Lung (tissue), 12 donors: ENCODE data around the gene VWA5B1. TPM values are rescaled to one million over a fixed set of nuclear protein-coding genes. Genes with fewer than 3 reads are reported as not detected.

ENCODE experiments used
- ATAC-seq: fragments of 200-7000 bp; cut with Tn5 transposase; one replicate; pipeline ENCODE4 v1.9.1; 2020; ENCODE audit warnings: moderate number of reproducible peaks; ENCODE audit not compliant: insufficient read depth, low FRiP score
- DNase-seq, 3 donors: peaks; one replicate each; pipeline ENCODE4 v3.0.0-alpha.2; 2013 to 2017
- H3K27ac ChIP-seq, 2 donors: one replicate each; pipeline ENCODE4 v1.5.1; 2013; ENCODE audit warnings: mild to moderate bottlenecking in 2 of 2, moderate library complexity in 2 of 2, control low read depth in 1 of 2, inconsistent platforms in 1 of 2, low read depth in 1 of 2, low read length in 1 of 2
- H3K27me3 ChIP-seq, 3 donors: one replicate each; pipeline ENCODE4 v1.5.1; 2013; ENCODE audit warnings: low read length in 2 of 3; ENCODE audit not compliant: control insufficient read depth in 3 of 3, insufficient read depth in 3 of 3
- H3K36me3 ChIP-seq, 4 donors: one replicate each; pipeline ENCODE4 v1.5.1; 2013; ENCODE audit warnings: low read length in 4 of 4, mild to moderate bottlenecking in 1 of 4, moderate library complexity in 1 of 4; ENCODE audit not compliant: control insufficient read depth in 4 of 4, insufficient read depth in 4 of 4
- H3K4me1 ChIP-seq, 5 donors: one replicate each; pipeline ENCODE4 v1.5.1; 2013; ENCODE audit warnings: low read length in 5 of 5, mild to moderate bottlenecking in 2 of 5, moderate library complexity in 1 of 5; ENCODE audit not compliant: control insufficient read depth in 5 of 5, insufficient read depth in 5 of 5
- H3K4me3 ChIP-seq: one replicate; pipeline ENCODE4 v1.5.1; 2013; ENCODE audit warnings: mild to moderate bottlenecking, control low read depth, moderate library complexity
- H3K9ac ChIP-seq, 2 donors: one replicate each; pipeline ENCODE4 v1.5.1; 2013; ENCODE audit warnings: low read length in 2 of 2, control low read depth in 1 of 2; ENCODE audit not compliant: insufficient read depth in 1 of 2
- H3K9me3 ChIP-seq, 4 donors: one replicate each; pipeline ENCODE4 v1.5.1; 2013; ENCODE audit warnings: low read length in 3 of 4, mild to moderate bottlenecking in 1 of 4, moderate library complexity in 1 of 4; ENCODE audit not compliant: control insufficient read depth in 4 of 4, insufficient read depth in 3 of 4
- CTCF ChIP-seq: IDR thresholded peaks from 2 replicates; pipeline ENCODE4 v1.5.1; 2012; ENCODE audit warnings: mild to moderate bottlenecking; ENCODE audit errors: control extremely low read depth, extremely low read depth
- WGBS, 2 donors: extraction: QIAGEN DNeasy Blood & Tissue Kit; methylation state at CpG; one replicate each; pipeline ENCODE4 v1.1.7; 2013; 5-methylcytosine and 5-hydroxymethylcytosine counted together
- polyA plus RNA-seq, 2 donors: library from polyadenylated mRNA; stranded (reverse); fragments of 200-250 nt; gene quantifications; one replicate each; pipeline ENCODE4 v1.2.1, GENCODE V29; 2013
- total RNA-seq, 2 donors: library from RNA; depleted of rRNA in 1 of 2; stranded (reverse); fragments of >200 nt in 1 of 2; gene quantifications; one replicate each; pipeline ENCODE4 v1.2.1, GENCODE V29; 2014 to 2021
- donor health status: control.
- donor health status: control.
- donor health status: Bipolar disorder and iron deficiency.
- donor health status: healthy.
- donor health status: DM: yes; HTN: yes; CAD: no.

VWA5B1 gene
- total and polyA plus RNA-seq, 4 donors = 0.02 to 0.40 (median 0.26) TPM

- Histone ChIP-seq H3K9ac (no peak overlapping the region), H3K9me3 (no peaks in the 10 kb centered on the region), H3K27ac (no peak overlapping the region), H3K4me1 (peaks cover 0 to 20% (median 0%) of the 10 kb centered on the region in 5 donors), H3K4me3 (no peak overlapping the region), H3K27me3 (no peaks in the 10 kb centered on the region), H3K36me3 (no peaks in the 10 kb centered on the region)
- DNase-seq = peak; percentile 69 to 79 (median 73)
- no peak for TF ChIP-seq CTCF
- no peak for ATAC-seq
- 48 to 67% methylated on average over 4 of the region's 4 CpGs for WGBS, 2 donors
Observed at GRCh38 chr1:20265250-20265649, 25.4 kb upstream of the VWA5B1 start.

- Histone ChIP-seq H3K4me1 (peaks cover 0 to 19% (median 0%) of the 10 kb centered on the region in 5 donors), H3K4me3 (no peak overlapping the region), H3K27me3 (no peaks in the 10 kb centered on the region), H3K36me3 (no peaks in the 10 kb centered on the region), H3K9ac (no peak overlapping the region), H3K9me3 (no peaks in the 10 kb centered on the region), H3K27ac (no peak overlapping the region)
- TF ChIP-seq CTCF = no peak
- DNase-seq = no peak
- ATAC-seq = no peak
- WGBS, 2 donors = 72 to 77% methylated on average over 8 of the region's 8 CpGs
Observed at GRCh38 chr1:20266141-20266540, 24.5 kb upstream of the VWA5B1 start.

GRCh38 chr1:20266642-20267041 lies 24.0 kb upstream of the VWA5B1 start:
- no peak for DNase-seq
- H3K27ac ChIP-seq = no peak overlapping the region
- no peak for ATAC-seq
- H3K27me3 ChIP-seq = no peaks in the 10 kb centered on the region
- WGBS, 2 donors = 74 to 80% methylated on average over 6 of the region's 6 CpGs
- peaks cover 0 to 20% (median 0%) of the 10 kb centered on the region in 5 donors for H3K4me1 ChIP-seq
- H3K9me3 ChIP-seq = no peaks in the 10 kb centered on the region
- TF ChIP-seq CTCF = no peak
- H3K36me3 ChIP-seq = no peaks in the 10 kb centered on the region
- no peak overlapping the region for H3K9ac ChIP-seq
- H3K4me3 ChIP-seq = no peak overlapping the region
